GM18526 (cell line): Measurements from ENCODE around the gene KRT79.

Source experiments
- POLR2A ChIP-seq: IDR thresholded peaks from 3 replicates; pipeline ENCODE4 v1.6.1; 2011; ENCODE audit not compliant: insufficient read length; ENCODE audit errors: extremely low read depth

Gene KRT79

GRCh38 chr12:52839436-52840105 lies 5.5 kb upstream of the KRT79 start:
- TF ChIP-seq POLR2A = no peak

GRCh38 chr12:52838609-52839435 lies 4.7 kb upstream of the KRT79 start:
- no peak for TF ChIP-seq POLR2A

GRCh38 chr12:52837781-52838608 lies 3.9 kb upstream of the KRT79 start:
- no peak for TF ChIP-seq POLR2A

GRCh38 chr12:52837413-52837741 lies 3.3 kb upstream of the KRT79 start:
- TF ChIP-seq POLR2A = no peak

GRCh38 chr12:52836491-52837412 lies 2.6 kb upstream of the KRT79 start:
- no peak for TF ChIP-seq POLR2A

- TF ChIP-seq POLR2A = no peak
Measured at GRCh38 chr12:52836042-52836466, 1.9 kb upstream of the KRT79 start.

- no peak for TF ChIP-seq POLR2A
Measured at GRCh38 chr12:52835271-52836041, 1.3 kb upstream of the KRT79 start.

- TF ChIP-seq POLR2A = no peak
Measured at GRCh38 chr12:52834727-52835001, 553 bp upstream of the KRT79 start.

GRCh38 chr12:52832985-52833905 lies 866 bp downstream of the KRT79 start:
- TF ChIP-seq POLR2A = no peak

GRCh38 chr12:52832451-52832850 lies 1.7 kb downstream of the KRT79 start:
- TF ChIP-seq POLR2A = no peak

GRCh38 chr12:52831251-52831650 lies 2.9 kb downstream of the KRT79 start:
- no peak for TF ChIP-seq POLR2A

- TF ChIP-seq POLR2A = no peak
Measured at GRCh38 chr12:52829986-52830770, 3.9 kb downstream of the KRT79 start.
